H9 (cell line): Measurements from ENCODE around the gene ITGA8. TPM values are rescaled to one million over a fixed set of nuclear protein-coding genes. Genes with fewer than 3 reads are reported as not detected.

Experiments
- DNase-seq: peaks from one replicate; pipeline ENCODE4 v3.0.0-alpha.2; 2017
- H2AFZ ChIP-seq: one replicate; pipeline ENCODE4 v1.6.1; 2013; ENCODE audit warnings: mild to moderate bottlenecking, low read length, control low read depth, moderate library complexity
- H2AK5ac ChIP-seq: 2 replicates; pipeline ENCODE4 v1.6.1; 2013; ENCODE audit warnings: low read length, control low read depth, mixed read lengths; ENCODE audit not compliant: insufficient read length
- H2BK120ac ChIP-seq: one replicate; pipeline ENCODE4 v1.6.1; 2013; ENCODE audit warnings: low read depth, mild to moderate bottlenecking, low read length, control low read depth, inconsistent platforms; ENCODE audit not compliant: poor library complexity, severe bottlenecking
- H2BK12ac ChIP-seq: 2 replicates; pipeline ENCODE4 v1.6.1; 2013; ENCODE audit warnings: low read length, control low read depth, mixed read lengths, low read depth; ENCODE audit not compliant: insufficient read length
- H2BK15ac ChIP-seq: 2 replicates; pipeline ENCODE4 v1.6.1; 2013; ENCODE audit warnings: low read depth, low read length, control low read depth
- H2BK20ac ChIP-seq: one replicate; pipeline ENCODE4 v1.6.1; 2013; ENCODE audit warnings: low read depth, mild to moderate bottlenecking, low read length, control low read depth, inconsistent platforms; ENCODE audit not compliant: poor library complexity, severe bottlenecking
- H2BK5ac ChIP-seq: 2 replicates; pipeline ENCODE4 v1.6.1; 2013; ENCODE audit warnings: low read length, control low read depth, mixed read lengths; ENCODE audit not compliant: insufficient read length
- H3K14ac ChIP-seq: 2 replicates; pipeline ENCODE4 v1.6.1; 2013; ENCODE audit warnings: low read length, control low read depth; ENCODE audit not compliant: insufficient read depth
- H3K18ac ChIP-seq: 2 replicates; pipeline ENCODE4 v1.6.1; 2013; ENCODE audit warnings: low read depth, mild to moderate bottlenecking, mixed read lengths, low read length, control low read depth; ENCODE audit not compliant: insufficient read length
- H3K23ac ChIP-seq: 2 replicates; pipeline ENCODE4 v1.6.1; 2013; ENCODE audit warnings: low read length, control low read depth, mixed read lengths, low read depth; ENCODE audit not compliant: insufficient read length
- H3K23me2 ChIP-seq: 2 replicates; pipeline ENCODE4 v1.6.1; 2013; ENCODE audit warnings: low read depth, mild to moderate bottlenecking, mixed read lengths, low read length, control low read depth; ENCODE audit not compliant: insufficient read length, poor library complexity, severe bottlenecking
- H3K27ac ChIP-seq: 2 replicates; pipeline ENCODE4 v1.5.1; 2013; ENCODE audit warnings: low read length, control low read depth, mixed read lengths, low read depth; ENCODE audit not compliant: insufficient read length
- H3K27me3 ChIP-seq: 2 replicates; pipeline ENCODE4 v1.6.1; 2013; ENCODE audit warnings: low read length, control low read depth, inconsistent platforms; ENCODE audit not compliant: insufficient read depth
- H3K4ac ChIP-seq: 2 replicates; pipeline ENCODE4 v1.6.1; 2013; ENCODE audit warnings: low read depth, mild to moderate bottlenecking, control low read depth, inconsistent platforms, low read length, moderate library complexity
- H3K4me1 ChIP-seq: 2 replicates; pipeline ENCODE4 v1.6.1; 2013; ENCODE audit warnings: low read length, control low read depth, inconsistent platforms; ENCODE audit not compliant: insufficient read depth
- H3K4me2 ChIP-seq: 2 replicates; pipeline ENCODE4 v1.6.1; 2013; ENCODE audit warnings: low read length, control low read depth, mixed read lengths; ENCODE audit not compliant: insufficient read length, insufficient read depth
- H3K56ac ChIP-seq: 2 replicates; pipeline ENCODE4 v1.6.1; 2013; ENCODE audit warnings: low read depth, mild to moderate bottlenecking, mixed read lengths, low read length, control low read depth; ENCODE audit not compliant: insufficient read length
- H3K79me1 ChIP-seq: 2 replicates; pipeline ENCODE4 v1.6.1; 2013; ENCODE audit warnings: low read depth, mild to moderate bottlenecking, moderate library complexity, low read length, control low read depth, inconsistent platforms; ENCODE audit not compliant: insufficient read depth, poor library complexity, severe bottlenecking
- H3K79me2 ChIP-seq: 2 replicates; pipeline ENCODE4 v1.6.1; 2013; ENCODE audit warnings: low read length, control low read depth, inconsistent platforms; ENCODE audit not compliant: insufficient read depth
- H3K9ac ChIP-seq: 2 replicates; pipeline ENCODE4 v1.6.1; 2013; ENCODE audit warnings: low read length, control low read depth, mixed read lengths; ENCODE audit not compliant: insufficient read length; ENCODE audit errors: extremely low read depth
- H3K9me3 ChIP-seq: one replicate; pipeline ENCODE4 v1.6.1; 2013; ENCODE audit warnings: low read depth, low read length, inconsistent platforms; ENCODE audit not compliant: control insufficient read depth
- H3T11ph ChIP-seq: one replicate; pipeline ENCODE4 v1.6.1; 2013; ENCODE audit warnings: mild to moderate bottlenecking, low read length, control low read depth, inconsistent platforms
- H4K20me1 ChIP-seq: one replicate; pipeline ENCODE4 v1.6.1; 2013; ENCODE audit not compliant: control insufficient read depth, insufficient read length, insufficient read depth
- H4K5ac ChIP-seq: 2 replicates; pipeline ENCODE4 v1.6.1; 2013; ENCODE audit warnings: low read depth, mild to moderate bottlenecking, mixed read lengths, low read length, control low read depth; ENCODE audit not compliant: insufficient read length
- H4K8ac ChIP-seq: replicated peaks from 2 replicates; pipeline ENCODE4 v1.6.1; 2013; ENCODE audit warnings: low read length, control low read depth, mixed read lengths, low read depth; ENCODE audit not compliant: insufficient read length
- H4K91ac ChIP-seq: 2 replicates; pipeline ENCODE4 v1.6.1; 2013; ENCODE audit warnings: low read depth, mild to moderate bottlenecking, moderate library complexity, mixed read lengths, low read length, control low read depth; ENCODE audit not compliant: insufficient read length
- H3K27ac Mint-ChIP-seq, 3 experiments: 2 replicates in 2 of 3; 3 replicates in 1 of 3; pipeline ENCODE4 v1.8.0; 2020 to 2021; ENCODE audit warnings: mixed read lengths in 3 of 3, mild to moderate bottlenecking in 1 of 3, moderate library complexity in 1 of 3
- H3K27me3 Mint-ChIP-seq: 2 replicates; pipeline ENCODE4 v1.8.0; 2021; ENCODE audit warnings: low read depth, mild to moderate bottlenecking, moderate library complexity, mixed read lengths
- H3K36me3 Mint-ChIP-seq, 3 experiments: 2 replicates in 2 of 3; 3 replicates in 1 of 3; pipeline ENCODE4 v1.8.0; 2020 to 2021; ENCODE audit warnings: low read depth in 3 of 3, mixed read lengths in 3 of 3; ENCODE audit not compliant: insufficient read depth in 1 of 3
- H3K4me1 Mint-ChIP-seq, 2 experiments: 2 replicates each; pipeline ENCODE4 v1.8.0; 2020; ENCODE audit warnings: mixed read lengths in 2 of 2
- H3K4me3 Mint-ChIP-seq, 2 experiments: 2 replicates in 1 of 2; 3 replicates in 1 of 2; pipeline ENCODE4 v1.8.0; 2020 to 2021; ENCODE audit warnings: mild to moderate bottlenecking in 2 of 2, mixed read lengths in 2 of 2, moderate library complexity in 1 of 2
- H3K9me3 Mint-ChIP-seq, 2 experiments: 2 replicates in 1 of 2; 3 replicates in 1 of 2; pipeline ENCODE4 v1.8.0; 2020; ENCODE audit warnings: mild to moderate bottlenecking in 2 of 2, mixed read lengths in 2 of 2, moderate library complexity in 1 of 2
- CTCF ChIP-seq: fragments of 200-600 bp; sonication (generic); conservative IDR thresholded peaks from 3 replicates; pipeline ENCODE4 v1.8.0; 2021; ENCODE audit warnings: antibody characterized with exemption, mild to moderate bottlenecking
- WGBS: extraction: QIAGEN DNeasy Blood & Tissue Kit; methylation state at CpG from one replicate; pipeline ENCODE4 v1.1.7; 2013; ENCODE audit warnings: missing lambda C conversion rate, low lambda C conversion rate, mixed read lengths; ENCODE audit not compliant: insufficient read length; ENCODE audit errors: extremely low coverage; 5-methylcytosine and 5-hydroxymethylcytosine counted together
- total RNA-seq: library from RNA; stranded (reverse); gene quantifications from 2 replicates; pipeline ENCODE4 v1.2.1, GENCODE V29; 2021

ITGA8 gene
- total RNA-seq, 1 experiment from 2014 or later = not detected

DNA sequence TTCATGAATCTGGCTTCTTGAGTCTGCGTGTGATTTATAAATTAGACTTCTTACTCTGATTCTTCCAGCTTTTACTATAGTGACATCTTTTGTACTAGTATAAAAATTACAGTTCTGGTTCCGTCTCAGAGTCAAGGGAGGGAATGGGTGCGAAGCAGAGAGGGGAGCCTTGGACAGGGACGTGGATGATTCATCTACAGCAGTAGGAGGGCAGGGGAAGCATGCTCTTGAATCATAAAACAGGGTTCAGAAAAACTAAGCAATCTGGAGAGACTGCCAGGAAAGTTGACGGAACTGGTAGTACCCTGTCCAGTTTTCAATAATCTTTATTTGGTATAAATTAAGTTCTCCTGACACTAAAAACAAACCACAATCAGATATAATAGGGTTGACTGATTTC, 58.1 kb downstream of the ITGA8 start:
- no peaks in the 10 kb centered on the region; a peak in 1 of 4 replicates for H3K4me1 Mint-ChIP-seq
- H3K27me3 Mint-ChIP-seq = no peaks in the 10 kb centered on the region; the same call in 1 of the 2 replicates
- H3K4ac ChIP-seq = no peak overlapping the region
- no peak overlapping the region for H3T11ph ChIP-seq
- H3K36me3 Mint-ChIP-seq = no peaks in the 10 kb centered on the region
- no peak overlapping the region for H2BK12ac ChIP-seq
- no peak overlapping the region for H2BK20ac ChIP-seq
- no peak overlapping the region for H4K5ac ChIP-seq
- H3K9me3 ChIP-seq = no peaks in the 10 kb centered on the region
- H3K79me1 ChIP-seq = no peaks in the 10 kb centered on the region
- no peak overlapping the region for H3K23ac ChIP-seq
- H4K8ac ChIP-seq = no peak overlapping the region
- H3K4me3 Mint-ChIP-seq = no peak overlapping the region
- no peak overlapping the region for H2BK120ac ChIP-seq
- no peaks in the 10 kb centered on the region; the same call in 1 of the 2 replicates for H3K4me1 ChIP-seq
- H3K27ac ChIP-seq = no peak overlapping the region
- H4K91ac ChIP-seq = no peak overlapping the region
- no peak overlapping the region for H2AK5ac ChIP-seq
- H3K27me3 ChIP-seq = no peaks in the 10 kb centered on the region
- H3K9ac ChIP-seq = no peak overlapping the region
- WGBS = no CpG with 5 or more reads among the region's 5 CpGs
- H3K9me3 Mint-ChIP-seq = peaks cover 0 to 2% of the 10 kb centered on the region in 2 experiments; a peak in 1 of 5 replicates
- no peak overlapping the region for H2BK5ac ChIP-seq
- no peak for TF ChIP-seq CTCF
- no peak overlapping the region for H3K14ac ChIP-seq
- no peak overlapping the region for H2BK15ac ChIP-seq
- no peak overlapping the region for H3K4me2 ChIP-seq
- peak overlapping the region in 1 of 3 experiments; percentile 73; a peak in 1 of 7 replicates for H3K27ac Mint-ChIP-seq
- no peak for DNase-seq
- no peak overlapping the region for H2AFZ ChIP-seq
- no peaks in the 10 kb centered on the region for H3K23me2 ChIP-seq
- H3K79me2 ChIP-seq = no peaks in the 10 kb centered on the region
- no peak overlapping the region for H3K56ac ChIP-seq
- no peak overlapping the region for H3K18ac ChIP-seq
- H4K20me1 ChIP-seq = no peaks in the 10 kb centered on the region
